HEK293T (cell line): ENCODE data around the gene CASP5.

Experiments
- ARNT ChIP-seq: fragments of 450-650 bp; IDR thresholded peaks from 2 replicates; pipeline ENCODE4 v1.6.1; 2017; ENCODE audit warnings: mild to moderate bottlenecking
- CTBP1 ChIP-seq: fragments of 450-650 bp; IDR thresholded peaks from 2 replicates; pipeline ENCODE4 v1.6.1; 2016; ENCODE audit warnings: borderline replicate concordance
- ELF4 ChIP-seq: fragments of 450-650 bp; IDR thresholded peaks from 2 replicates; pipeline ENCODE4 v1.6.1; 2017; ENCODE audit warnings: antibody characterized with exemption
- FOXA1 ChIP-seq: fragments of 450-650 bp; IDR thresholded peaks from 2 replicates; pipeline ENCODE4 v1.6.1; 2016; ENCODE audit warnings: mild to moderate bottlenecking
- FOXK2 ChIP-seq: fragments of 450-650 bp; IDR thresholded peaks from 2 replicates; pipeline ENCODE4 v1.6.1; 2016; ENCODE audit warnings: mild to moderate bottlenecking
- FOXM1 ChIP-seq: fragments of 450-650 bp; IDR thresholded peaks from 2 replicates; pipeline ENCODE4 v1.6.1; 2017; ENCODE audit warnings: mild to moderate bottlenecking, borderline replicate concordance
- HDGF ChIP-seq: fragments of 450-650 bp; IDR thresholded peaks from 2 replicates; pipeline ENCODE4 v1.6.1; 2017; ENCODE audit warnings: antibody characterized with exemption, borderline replicate concordance
- L3MBTL2 ChIP-seq: fragments of 450-650 bp; conservative IDR thresholded peaks from 2 replicates; pipeline ENCODE4 v1.6.1; 2016; ENCODE audit warnings: mild to moderate bottlenecking
- LEF1 ChIP-seq: fragments of 450-650 bp; IDR thresholded peaks from 2 replicates; pipeline ENCODE4 v1.6.1; 2017; ENCODE audit warnings: mild to moderate bottlenecking, borderline replicate concordance
- NFRKB ChIP-seq: fragments of 450-650 bp; IDR thresholded peaks from 2 replicates; pipeline ENCODE4 v1.6.1; 2016; ENCODE audit warnings: mild to moderate bottlenecking, moderate library complexity
- SP1 ChIP-seq: fragments of 450-650 bp; IDR thresholded peaks from 2 replicates; pipeline ENCODE4 v1.6.1; 2017
- SUZ12 ChIP-seq: fragments of 450-650 bp; IDR thresholded peaks from 2 replicates; pipeline ENCODE4 v1.6.1; 2016; ENCODE audit warnings: mild to moderate bottlenecking
- ZNF384 ChIP-seq: fragments of 450-650 bp; IDR thresholded peaks from 2 replicates; pipeline ENCODE4 v1.6.1; 2016
- TF ChIP-seq, protein P1 (sequence below): fragments of 450-650 bp; IDR thresholded peaks from 2 replicates; pipeline ENCODE4 v1.6.1; 2016

DNA sequence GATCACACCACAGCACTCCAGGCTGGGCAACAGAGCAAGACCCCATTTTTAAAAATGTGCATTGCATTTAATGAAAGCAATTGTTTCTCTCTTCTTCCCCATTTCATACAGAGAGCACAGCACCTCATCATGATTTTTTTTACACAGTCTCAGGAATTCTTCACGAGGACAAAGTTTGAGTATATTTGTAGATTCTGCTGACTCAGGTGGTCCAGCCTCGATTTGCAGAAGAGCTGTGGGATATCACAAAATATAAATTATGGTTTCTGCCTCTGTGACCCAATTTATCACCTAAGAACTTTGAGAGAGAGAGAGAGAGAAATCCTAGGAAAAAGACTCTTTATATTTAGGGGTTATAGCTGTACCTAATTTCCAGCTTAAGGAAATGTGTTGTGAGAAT, 19.8 kb downstream of the CASP5 start:
- TF ChIP-seq ELF4: no peak
- no peak for TF ChIP-seq SP1
- TF ChIP-seq ZNF384: no peak
- TF ChIP-seq, protein P1, sequence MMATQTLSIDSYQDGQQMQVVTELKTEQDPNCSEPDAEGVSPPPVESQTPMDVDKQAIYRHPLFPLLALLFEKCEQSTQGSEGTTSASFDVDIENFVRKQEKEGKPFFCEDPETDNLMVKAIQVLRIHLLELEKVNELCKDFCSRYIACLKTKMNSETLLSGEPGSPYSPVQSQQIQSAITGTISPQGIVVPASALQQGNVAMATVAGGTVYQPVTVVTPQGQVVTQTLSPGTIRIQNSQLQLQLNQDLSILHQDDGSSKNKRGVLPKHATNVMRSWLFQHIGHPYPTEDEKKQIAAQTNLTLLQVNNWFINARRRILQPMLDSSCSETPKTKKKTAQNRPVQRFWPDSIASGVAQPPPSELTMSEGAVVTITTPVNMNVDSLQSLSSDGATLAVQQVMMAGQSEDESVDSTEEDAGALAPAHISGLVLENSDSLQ: no peak
- TF ChIP-seq NFRKB: no peak
- TF ChIP-seq L3MBTL2: no peak
- no peak for TF ChIP-seq FOXK2
- no peak for TF ChIP-seq SUZ12
- no peak for TF ChIP-seq LEF1
- TF ChIP-seq FOXM1: no peak
- no peak for TF ChIP-seq FOXA1
- no peak for TF ChIP-seq ARNT
- TF ChIP-seq HDGF: no peak
- no peak for TF ChIP-seq CTBP1
